ENCODE results near the gene IRF4. TPM values are rescaled to one million over a fixed set of nuclear protein-coding genes. Genes with fewer than 3 reads are reported as not detected.

Gene IRF4
- 1 to 10 TPM in 2 of 9 donors, under 1 TPM in 6, not detected in 1; 0.16 to 4.4 (median 0.35) TPM for total RNA-seq
- under 1 TPM; 0.08 to 0.29 TPM for polyA plus RNA-seq
- long read RNA-seq, donor 1: 0 reads
- long read RNA-seq, donor 2: 0 reads
- long read RNA-seq, donor 3: 0 reads

- Histone ChIP-seq H3K27ac (no peak within 1 kb of the TSS), H3K27me3 (peaks cover 29 to 93% (median 80%) of the 10 kb centered on the region in 9 donors), H3K4me3 (peak within 1 kb of the TSS; percentile 24 to 63 (median 42)), H3K36me3 (no peaks in the 10 kb centered on the region), H3K4me1 (peaks cover 3 to 33% (median 19%) of the 10 kb centered on the region in 12 donors), H3K9me3 (no peaks in the 10 kb centered on the region)
- no peak for TF ChIP-seq POLR2A (IDR thresholded peaks at IDR 0.05)
- no peak for TF ChIP-seq CTCF (IDR thresholded peaks at IDR 0.05)
- ATAC-seq (peak in 3 of 4 donors; percentile 30 to 36 (median 33)), DNase-seq (no peak)
- intact Hi-C loops (cut with DNase I): no loop called here
- 1 to 3% (median 2%) methylated on average over 29 to 82 of the region's 82 CpGs for WGBS, 4 donors
Measured at GRCh38 chr6:391559-392440, at the start of gene IRF4. Gene IRF4, plus strand, starts transcription at chr6:391752. Its CDS starts 1,401 bp downstream, at chr6:393153.

- no peak for TF ChIP-seq CTCF (IDR thresholded peaks at IDR 0.05)
- TF ChIP-seq POLR2A (IDR thresholded peaks at IDR 0.05): no peak
- ATAC-seq: no peak
- Histone ChIP-seq H3K9me3 (no peaks in the 10 kb centered on the region), H3K36me3 (peaks cover 0 to 14% (median 0%) of the 10 kb centered on the region in 9 donors), H3K27ac (no peak overlapping the region), H3K4me1 (peaks cover 0 to 60% (median 27%) of the 10 kb centered on the region in 12 donors), H3K27me3 (no peaks in the 10 kb centered on the region), H3K4me3 (no peak overlapping the region)
- no peak for DNase-seq
- WGBS, 4 donors: 71 to 79% (median 76%) methylated on average over 16 of the region's 16 CpGs
- intact Hi-C loops (cut with DNase I): no loop called here
Measured at GRCh38 chr6:341914-342831, 49.4 kb upstream of the IRF4 start.

- TF ChIP-seq POLR2A (IDR thresholded peaks at IDR 0.05): no peak
- TF ChIP-seq CTCF (IDR thresholded peaks at IDR 0.05): no peak
- intact Hi-C loops (cut with DNase I): no loop called here
- H3K36me3 ChIP-seq: peaks cover 0 to 20% (median 3%) of the 10 kb centered on the region in 9 donors
- no peak for ATAC-seq
- no peaks in the 10 kb centered on the region for H3K9me3 ChIP-seq
- H3K4me1 ChIP-seq: peaks cover 0 to 54% (median 24%) of the 10 kb centered on the region in 12 donors
- H3K27ac ChIP-seq: no peak overlapping the region
- no peak overlapping the region for H3K4me3 ChIP-seq
- no peak for DNase-seq
- 68 to 78% (median 75%) methylated on average over 8 of the region's 8 CpGs for WGBS, 4 donors
- no peaks in the 10 kb centered on the region for H3K27me3 ChIP-seq
Measured at GRCh38 chr6:342832-343179, 48.7 kb upstream of the IRF4 start.
